Spleen (tissue), 7 donors: ENCODE results near the gene SETBP1.

Experiments
- POLR2A ChIP-seq, 3 donors: fragments of 450-650 bp; IDR thresholded peaks; one replicate each; pipeline ENCODE4 v1.5.1; 2017; ENCODE audit warnings: antibody characterized with exemption in 3 of 3, mild to moderate bottlenecking in 1 of 3
- TF ChIP-seq, protein P1 (sequence below), 11 experiments: fragments of 200-600 bp in 7 of 11; fragments of 450-650 bp in 4 of 11; sonication (generic) in 4 of 11; IDR thresholded peaks in 8 of 11; conservative IDR thresholded peaks in 3 of 11; 1 replicate in 7 of 11; 2 replicates in 4 of 11; pipeline versions ENCODE4 v1.4.0 to v1.8.0; 2016 to 2021; ENCODE audit warnings: antibody characterized with exemption in 11 of 11, inconsistent platforms in 4 of 11, mild to moderate bottlenecking in 1 of 11
- donor health status: DM: no; HTN: no; CAD: no; lungs with moderate emphysema.
- donor health status: DM: no; HTN: no; CAD: no.
- donor health status: DM: no; HTN: no; CAD: no.

DNA sequence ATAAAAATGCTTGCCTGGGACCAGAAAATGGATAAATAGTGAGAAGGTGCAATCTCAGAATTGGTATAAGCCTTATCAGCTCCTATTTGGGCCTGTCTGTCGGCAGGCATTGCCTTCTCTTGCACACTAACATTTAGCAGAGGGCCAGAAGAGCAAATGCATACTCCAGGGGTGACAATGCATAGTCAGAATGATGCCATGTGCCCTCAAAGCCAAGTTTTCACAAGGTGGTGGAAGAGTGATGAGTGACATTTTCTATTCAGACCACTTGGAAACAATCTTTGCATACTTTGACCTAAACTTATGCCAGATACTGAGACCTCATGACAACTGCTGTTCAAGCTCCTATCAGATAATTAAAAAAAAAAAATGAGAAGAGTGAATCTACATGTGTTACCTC lies 276.3 kb downstream of the SETBP1 start:
- TF ChIP-seq POLR2A (IDR thresholded peaks at IDR 0.05) = no peak
- TF ChIP-seq, protein P1, sequence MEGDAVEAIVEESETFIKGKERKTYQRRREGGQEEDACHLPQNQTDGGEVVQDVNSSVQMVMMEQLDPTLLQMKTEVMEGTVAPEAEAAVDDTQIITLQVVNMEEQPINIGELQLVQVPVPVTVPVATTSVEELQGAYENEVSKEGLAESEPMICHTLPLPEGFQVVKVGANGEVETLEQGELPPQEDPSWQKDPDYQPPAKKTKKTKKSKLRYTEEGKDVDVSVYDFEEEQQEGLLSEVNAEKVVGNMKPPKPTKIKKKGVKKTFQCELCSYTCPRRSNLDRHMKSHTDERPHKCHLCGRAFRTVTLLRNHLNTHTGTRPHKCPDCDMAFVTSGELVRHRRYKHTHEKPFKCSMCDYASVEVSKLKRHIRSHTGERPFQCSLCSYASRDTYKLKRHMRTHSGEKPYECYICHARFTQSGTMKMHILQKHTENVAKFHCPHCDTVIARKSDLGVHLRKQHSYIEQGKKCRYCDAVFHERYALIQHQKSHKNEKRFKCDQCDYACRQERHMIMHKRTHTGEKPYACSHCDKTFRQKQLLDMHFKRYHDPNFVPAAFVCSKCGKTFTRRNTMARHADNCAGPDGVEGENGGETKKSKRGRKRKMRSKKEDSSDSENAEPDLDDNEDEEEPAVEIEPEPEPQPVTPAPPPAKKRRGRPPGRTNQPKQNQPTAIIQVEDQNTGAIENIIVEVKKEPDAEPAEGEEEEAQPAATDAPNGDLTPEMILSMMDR (IDR thresholded peaks at IDR 0.05 in 8 of 11, conservative IDR thresholded peaks at IDR 0.05 in 3 of 11) = no peak
